HG03095 (cell line): ENCODE measurements around the gene RHOC.

ENCODE experiments used
- ATAC-seq: cut with Tn5 transposase; IDR thresholded peaks from one replicate; pipeline ENCODE4 v1.9.1; 2021; ENCODE audit warnings: moderate library complexity; ENCODE audit not compliant: unreplicated experiment

Gene RHOC

GRCh38 chr1:112718691-112719418 is 11.9 kb upstream of the RHOC start:
- ATAC-seq = no peak

GRCh38 chr1:112717263-112717873 is 10.4 kb upstream of the RHOC start:
- ATAC-seq = no peak

GRCh38 chr1:112716133-112716720 is 9.3 kb upstream of the RHOC start:
- ATAC-seq = peak; percentile 27

GRCh38 chr1:112715264-112716053 is 8.5 kb upstream of the RHOC start, which contains the start of gene PPM1J:
PPM1J (minus strand) TSS chr1:112715332; CDS start chr1:112715301, 31 bp downstream.
- peak; percentile 72 for ATAC-seq

- no peak for ATAC-seq
Observed at GRCh38 chr1:112714313-112715263, 7.7 kb upstream of the RHOC start.

- peak; percentile 29 for ATAC-seq
Observed at GRCh38 chr1:112713466-112714312, 6.8 kb upstream of the RHOC start.

- no peak for ATAC-seq
Observed at GRCh38 chr1:112712701-112713128, 5.8 kb upstream of the RHOC start.

GRCh38 chr1:112712191-112712590 is 5.3 kb upstream of the RHOC start:
- ATAC-seq = no peak

GRCh38 chr1:112711670-112712069 is 4.7 kb upstream of the RHOC start:
- no peak for ATAC-seq

GRCh38 chr1:112711041-112711440 is 4.1 kb upstream of the RHOC start:
- ATAC-seq = no peak

GRCh38 chr1:112710586-112710985 is 3.7 kb upstream of the RHOC start:
- ATAC-seq = no peak

GRCh38 chr1:112710159-112710558 is 3.2 kb upstream of the RHOC start:
- ATAC-seq = no peak

- ATAC-seq = no peak
Observed at GRCh38 chr1:112708489-112708888, 1.6 kb upstream of the RHOC start.

GRCh38 chr1:112708002-112708448 is 1.1 kb upstream of the RHOC start:
- ATAC-seq = no peak

GRCh38 chr1:112707221-112708001 is 484 bp upstream of the RHOC start:
- peak; percentile 47 for ATAC-seq

- ATAC-seq = peak; percentile 59
Observed at GRCh38 chr1:112704934-112705627, 1.8 kb downstream of the RHOC start.

GRCh38 chr1:112704391-112704933 is 2.5 kb downstream of the RHOC start:
- peak; percentile 1 for ATAC-seq

- ATAC-seq = no peak
Observed at GRCh38 chr1:112703706-112704105, 3.2 kb downstream of the RHOC start.
